Mesenchymal stem cell (in vitro differentiated cells and primary cell): ENCODE results near the gene NMBR.
A peak's percentile ranks its signal among the peaks of the same experiment; 100 is the strongest.

Experiments used
- DNase-seq: peaks from one replicate; pipeline ENCODE4 v3.0.0-alpha.2; 2013
- H2AFZ ChIP-seq: one replicate; pipeline ENCODE4 v1.6.1; 2013; ENCODE audit warnings: low read depth, mild to moderate bottlenecking, control low read depth, inconsistent platforms, low read length, moderate library complexity
- H2AK5ac ChIP-seq: 2 replicates; pipeline ENCODE4 v1.6.1; 2013; ENCODE audit warnings: low read length, moderate library complexity, mild to moderate bottlenecking, inconsistent platforms; ENCODE audit not compliant: severe bottlenecking
- H2BK120ac ChIP-seq: one replicate; pipeline ENCODE4 v1.6.1; 2013; ENCODE audit warnings: low read depth, mild to moderate bottlenecking, inconsistent platforms, low read length, moderate library complexity
- H2BK12ac ChIP-seq, 2 experiments: one replicate each; pipeline ENCODE4 v1.6.1; 2013; ENCODE audit warnings: inconsistent platforms in 2 of 2, low read length in 2 of 2, mild to moderate bottlenecking in 2 of 2, moderate library complexity in 2 of 2, control low read depth in 1 of 2
- H2BK15ac ChIP-seq: one replicate; pipeline ENCODE4 v1.6.1; 2013; ENCODE audit warnings: mild to moderate bottlenecking, low read depth, inconsistent platforms; ENCODE audit not compliant: poor library complexity, severe bottlenecking
- H2BK5ac ChIP-seq: 2 replicates; pipeline ENCODE4 v1.6.1; 2013; ENCODE audit warnings: low read depth, mild to moderate bottlenecking, low read length, control low read depth, inconsistent platforms; ENCODE audit not compliant: poor library complexity, severe bottlenecking
- H3K14ac ChIP-seq, 2 experiments: one replicate each; pipeline ENCODE4 v1.6.1; 2013; ENCODE audit warnings: inconsistent platforms in 2 of 2, low read length in 2 of 2, control low read depth in 1 of 2, mild to moderate bottlenecking in 1 of 2, moderate library complexity in 1 of 2
- H3K18ac ChIP-seq, 2 experiments: one replicate each; pipeline ENCODE4 v1.6.1; 2013; ENCODE audit warnings: inconsistent platforms in 2 of 2, low read length in 2 of 2, control low read depth in 1 of 2, low read depth in 1 of 2, mild to moderate bottlenecking in 1 of 2
- H3K23ac ChIP-seq, 2 experiments: one replicate each; pipeline ENCODE4 v1.6.1; 2013; ENCODE audit warnings: inconsistent platforms in 2 of 2, low read length in 2 of 2, mild to moderate bottlenecking in 2 of 2, moderate library complexity in 2 of 2, control low read depth in 1 of 2
- H3K27ac ChIP-seq: 2 replicates; pipeline ENCODE4 v1.5.1; 2013; ENCODE audit warnings: mild to moderate bottlenecking, moderate library complexity, low read length, control low read depth, inconsistent platforms; ENCODE audit not compliant: poor library complexity, severe bottlenecking
- H3K27me3 ChIP-seq, 2 experiments: 2 replicates each; pipeline versions ENCODE4 v1.6.1 to v1.7.0; 2013; ENCODE audit warnings: low read length in 2 of 2, mild to moderate bottlenecking in 2 of 2, moderate library complexity in 2 of 2, control low read depth in 1 of 2, inconsistent platforms in 1 of 2; ENCODE audit not compliant: control insufficient read depth in 1 of 2, insufficient read depth in 1 of 2
- H3K36me3 ChIP-seq, 2 experiments: 2 replicates each; pipeline versions ENCODE4 v1.6.1 to v1.7.0; 2013; ENCODE audit warnings: low read length in 2 of 2, control low read depth in 1 of 2, inconsistent platforms in 1 of 2, low read depth in 1 of 2, mild to moderate bottlenecking in 1 of 2; ENCODE audit not compliant: insufficient read depth in 2 of 2, control insufficient read depth in 1 of 2
- H3K4ac ChIP-seq, 2 experiments: one replicate each; pipeline ENCODE4 v1.6.1; 2013; ENCODE audit warnings: inconsistent platforms in 2 of 2, low read length in 2 of 2, mild to moderate bottlenecking in 2 of 2, moderate library complexity in 2 of 2, control low read depth in 1 of 2, low read depth in 1 of 2
- H3K4me1 ChIP-seq: 2 replicates; pipeline ENCODE4 v1.6.1; 2013; ENCODE audit warnings: low read depth, low read length, control low read depth; ENCODE audit not compliant: control insufficient read depth, insufficient read depth
- H3K4me2 ChIP-seq: 2 replicates; pipeline ENCODE4 v1.6.1; 2013; ENCODE audit warnings: low read length, mild to moderate bottlenecking, inconsistent platforms; ENCODE audit not compliant: poor library complexity, severe bottlenecking
- H3K4me3 ChIP-seq, 2 experiments: 2 replicates each; pipeline versions ENCODE4 v1.5.1 to v1.7.0; 2013; ENCODE audit warnings: low read length in 2 of 2, mild to moderate bottlenecking in 2 of 2, control low read depth in 1 of 2, low read depth in 1 of 2; ENCODE audit not compliant: insufficient read depth in 1 of 2
- H3K79me1 ChIP-seq: replicated peaks from 2 replicates; pipeline ENCODE4 v1.6.1; 2013; ENCODE audit warnings: mild to moderate bottlenecking, control low read depth, low read length, inconsistent platforms; ENCODE audit not compliant: poor library complexity, severe bottlenecking
- H3K9ac ChIP-seq: 2 replicates; pipeline ENCODE4 v1.7.0; 2013; ENCODE audit warnings: mild to moderate bottlenecking, low read length, moderate library complexity
- H3K9me3 ChIP-seq: 2 replicates; pipeline ENCODE4 v1.7.0; 2013; ENCODE audit warnings: mild to moderate bottlenecking, low read length; ENCODE audit not compliant: control insufficient read depth
- H4K8ac ChIP-seq: one replicate; pipeline ENCODE4 v1.6.1; 2013; ENCODE audit warnings: inconsistent platforms, mild to moderate bottlenecking, low read length, moderate library complexity
- H4K91ac ChIP-seq: one replicate; pipeline ENCODE4 v1.6.1; 2013; ENCODE audit warnings: mild to moderate bottlenecking, low read length, inconsistent platforms
- WGBS: methylation state at CpG from one replicate; pipeline ENCODE4 v1.1.7; 2013; ENCODE audit warnings: mixed read lengths; 5-methylcytosine and 5-hydroxymethylcytosine counted together

NMBR gene

DNA sequence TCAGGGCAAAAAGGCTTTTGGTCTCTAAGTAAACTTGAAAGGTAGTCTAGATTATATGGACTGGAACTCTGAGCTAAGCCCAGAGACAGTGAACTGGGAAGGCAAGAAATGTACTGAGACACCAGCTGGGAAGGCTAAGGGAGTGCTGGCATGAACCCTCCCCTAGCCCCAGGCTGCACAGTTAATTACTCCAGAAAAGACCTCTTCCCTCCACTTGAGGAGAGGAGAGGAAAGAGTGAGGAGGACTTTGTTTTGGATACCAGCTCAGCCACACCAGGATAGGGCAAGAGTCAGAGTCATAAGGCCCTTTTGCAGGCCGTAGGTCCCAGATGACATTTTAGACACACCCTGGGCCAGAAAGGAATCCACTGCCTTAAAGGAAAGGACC lies 98.3 kb downstream of the NMBR start:
- H3K18ac ChIP-seq = no peak overlapping the region
- H2BK12ac ChIP-seq = no peak overlapping the region
- H3K79me1 ChIP-seq = no peaks in the 10 kb centered on the region
- no peak overlapping the region for H3K27ac ChIP-seq
- H3K9me3 ChIP-seq = peaks cover 35% of the 10 kb centered on the region
- no peak overlapping the region for H3K4ac ChIP-seq
- no peak overlapping the region for H2AK5ac ChIP-seq
- H4K91ac ChIP-seq = no peak overlapping the region
- no peaks in the 10 kb centered on the region for H3K4me1 ChIP-seq
- no peak overlapping the region for H4K8ac ChIP-seq
- H2BK5ac ChIP-seq = no peak overlapping the region
- H3K14ac ChIP-seq = no peak overlapping the region
- no peaks in the 10 kb centered on the region for H3K36me3 ChIP-seq
- H2AFZ ChIP-seq = no peak overlapping the region
- 93% methylated on average over 1 of the region's 1 CpG for WGBS
- no peak overlapping the region for H2BK15ac ChIP-seq
- no peak overlapping the region for H3K4me3 ChIP-seq
- no peak overlapping the region for H3K4me2 ChIP-seq
- DNase-seq = no peak
- no peaks in the 10 kb centered on the region for H3K27me3 ChIP-seq
- H3K9ac ChIP-seq = no peak overlapping the region
- H2BK120ac ChIP-seq = no peak overlapping the region
- no peak overlapping the region for H3K23ac ChIP-seq

DNA sequence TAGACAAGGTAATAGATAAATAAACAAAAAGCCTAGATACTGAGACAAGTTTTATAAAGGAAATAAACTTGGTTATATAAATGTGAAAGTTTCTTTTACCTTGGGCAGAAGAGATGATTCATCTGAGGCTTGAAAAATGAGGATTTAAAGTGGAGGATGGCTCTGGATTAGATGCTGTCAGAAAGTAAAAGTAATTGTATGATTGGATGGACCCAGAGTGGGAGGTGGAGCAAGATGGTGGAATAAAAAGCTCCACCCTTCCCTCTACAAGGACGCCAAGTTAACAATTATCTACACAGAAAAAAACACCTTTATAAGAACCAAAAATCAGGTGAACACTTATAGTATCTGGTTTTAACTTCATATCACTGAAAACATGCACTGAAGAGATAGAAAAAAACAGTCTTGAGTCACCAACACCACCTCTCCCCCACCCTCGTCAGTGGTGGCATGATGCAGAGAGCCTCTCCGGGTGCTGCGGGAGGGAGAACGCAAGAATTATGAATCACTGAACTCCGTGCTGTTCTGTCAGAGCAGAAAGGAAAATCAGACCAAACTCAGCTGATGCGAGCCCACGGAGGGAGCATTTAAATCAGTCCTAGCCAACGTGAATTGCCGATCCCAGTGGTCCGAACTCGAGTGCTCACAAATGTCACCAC lies 98.9 kb downstream of the NMBR start:
- Histone ChIP-seq H3K4ac (no peak overlapping the region), H3K79me1 (no peaks in the 10 kb centered on the region), H3K9me3 (peaks cover 32% of the 10 kb centered on the region), H3K9ac (no peak overlapping the region), H3K4me1 (no peaks in the 10 kb centered on the region), H3K23ac (no peak overlapping the region), H3K18ac (no peak overlapping the region), H3K4me3 (no peak overlapping the region), H3K14ac (no peak overlapping the region), H3K27ac (no peak overlapping the region), H2BK5ac (no peak overlapping the region), H4K91ac (no peak overlapping the region), H3K4me2 (no peak overlapping the region), H2BK120ac (no peak overlapping the region), H2BK12ac (no peak overlapping the region), H2AFZ (no peak overlapping the region), H3K36me3 (no peaks in the 10 kb centered on the region), H2BK15ac (no peak overlapping the region), H3K27me3 (no peaks in the 10 kb centered on the region), H2AK5ac (no peak overlapping the region), H4K8ac (no peak overlapping the region)
- 95% methylated on average over 12 of the region's 12 CpGs for WGBS
- no peak for DNase-seq

DNA sequence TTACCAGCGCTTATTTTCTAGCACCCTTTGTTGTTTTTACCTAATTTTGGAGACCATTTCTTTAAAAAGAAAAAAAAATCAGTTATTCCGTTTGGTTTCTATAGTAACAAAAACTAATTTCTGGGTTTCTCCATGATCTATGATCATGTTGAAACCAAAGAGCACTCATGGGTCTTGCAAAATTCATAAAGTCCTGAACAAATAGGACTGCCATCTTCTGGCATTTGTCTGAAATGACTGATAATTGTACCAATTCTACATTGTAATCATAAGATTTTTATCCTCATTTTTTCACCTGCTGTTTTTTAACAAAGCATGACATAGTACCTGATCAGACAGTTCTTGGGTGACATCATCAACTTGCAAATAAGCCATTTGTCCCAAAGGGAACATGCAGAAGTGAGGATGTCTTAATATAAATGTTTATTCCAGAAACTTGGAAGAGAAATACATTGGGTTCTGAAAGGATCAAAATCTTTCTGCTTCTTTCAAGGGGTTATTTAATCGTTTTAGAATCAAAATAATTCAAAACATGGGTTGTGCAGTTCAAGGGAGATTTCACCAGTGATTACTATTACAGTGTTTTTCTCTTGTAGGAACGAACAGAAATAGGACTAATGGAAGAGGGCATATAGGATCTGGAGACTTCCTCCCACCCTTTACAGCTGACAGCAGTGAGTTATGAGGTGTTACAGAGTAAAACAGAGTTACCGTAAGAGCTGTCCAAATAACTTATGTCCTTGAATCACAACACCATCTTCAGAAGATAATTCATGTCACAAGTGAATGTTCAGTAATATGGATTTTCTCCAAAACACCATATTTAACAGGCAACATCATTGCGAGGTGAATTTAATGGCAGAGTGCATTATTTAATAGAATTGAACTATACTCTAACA lies 101.3 kb downstream of the NMBR start:
- Histone ChIP-seq H2BK120ac (no peak overlapping the region), H4K91ac (no peak overlapping the region), H3K18ac (no peak overlapping the region), H3K36me3 (no peaks in the 10 kb centered on the region), H3K9me3 (peaks cover 10% of the 10 kb centered on the region), H3K4me2 (no peak overlapping the region), H3K4me1 (no peaks in the 10 kb centered on the region), H4K8ac (no peak overlapping the region), H3K79me1 (no peaks in the 10 kb centered on the region), H3K27ac (no peak overlapping the region), H3K9ac (peak overlapping the region; percentile 85), H3K27me3 (no peaks in the 10 kb centered on the region), H2BK5ac (no peak overlapping the region), H3K4me3 (peak overlapping the region in 1 of 2 experiments; percentile 56), H3K23ac (no peak overlapping the region), H2AK5ac (no peak overlapping the region), H3K14ac (no peak overlapping the region), H2BK15ac (no peak overlapping the region), H3K4ac (no peak overlapping the region), H2AFZ (no peak overlapping the region), H2BK12ac (no peak overlapping the region)
- DNase-seq = peak; percentile 48
- 41% methylated on average over 3 of the region's 6 CpGs for WGBS

DNA sequence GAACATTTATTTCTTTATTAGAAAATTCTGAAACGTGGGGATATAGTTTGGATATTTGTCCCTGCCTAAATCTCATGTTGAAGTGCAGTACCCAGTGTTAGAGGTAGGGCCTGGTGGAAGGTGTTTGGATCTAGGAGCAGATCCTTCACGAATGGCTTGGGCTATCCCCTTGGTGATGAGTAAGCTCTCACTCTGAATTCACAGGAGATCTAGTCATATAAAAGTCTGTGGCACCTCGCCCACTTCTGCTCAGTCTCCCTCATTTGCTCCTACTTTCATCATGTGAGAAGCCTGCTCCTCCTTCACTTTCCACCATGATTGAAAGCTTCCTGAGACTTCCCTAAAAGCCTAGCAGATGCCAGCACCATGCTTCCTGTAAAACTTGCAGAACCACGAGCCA lies 111.0 kb downstream of the NMBR start:
- Histone ChIP-seq H3K9ac (no peak overlapping the region), H3K27me3 (no peaks in the 10 kb centered on the region), H2BK15ac (no peak overlapping the region), H2AK5ac (no peak overlapping the region), H3K14ac (no peak overlapping the region), H3K4me1 (peaks cover 2% of the 10 kb centered on the region), H2AFZ (no peak overlapping the region), H3K4me2 (no peak overlapping the region), H3K4me3 (no peak overlapping the region), H3K23ac (no peak overlapping the region), H3K79me1 (no peaks in the 10 kb centered on the region), H2BK5ac (no peak overlapping the region), H3K9me3 (no peaks in the 10 kb centered on the region), H4K91ac (no peak overlapping the region), H2BK120ac (no peak overlapping the region), H3K18ac (no peak overlapping the region), H3K36me3 (no peaks in the 10 kb centered on the region), H2BK12ac (no peak overlapping the region), H4K8ac (no peak overlapping the region), H3K4ac (no peak overlapping the region), H3K27ac (no peak overlapping the region)
- DNase-seq = no peak
- WGBS = 90% methylated on average over 4 of the region's 4 CpGs
